ENCODE data around the gene CPT1B. TPM values are rescaled to one million over a fixed set of nuclear protein-coding genes. Genes with fewer than 3 reads are reported as not detected.
A peak's percentile ranks its signal among the peaks of the same experiment; 100 is the strongest.
"Not testable (repeated sequence)": the region's sequence is repeated elsewhere in the genome, so short reads cannot be mapped to it uniquely, and the experiment has no call there.

CPT1B gene
- total RNA-seq, 1 experiment from 2014 or later: 19.2 TPM

- peak; percentile 91 for DNase-seq (ENCODE audit: low spot score)
These were observed 42.5 kb upstream of the CPT1B start for GRCh38 chr22:50620593-50621355.

DNA sequence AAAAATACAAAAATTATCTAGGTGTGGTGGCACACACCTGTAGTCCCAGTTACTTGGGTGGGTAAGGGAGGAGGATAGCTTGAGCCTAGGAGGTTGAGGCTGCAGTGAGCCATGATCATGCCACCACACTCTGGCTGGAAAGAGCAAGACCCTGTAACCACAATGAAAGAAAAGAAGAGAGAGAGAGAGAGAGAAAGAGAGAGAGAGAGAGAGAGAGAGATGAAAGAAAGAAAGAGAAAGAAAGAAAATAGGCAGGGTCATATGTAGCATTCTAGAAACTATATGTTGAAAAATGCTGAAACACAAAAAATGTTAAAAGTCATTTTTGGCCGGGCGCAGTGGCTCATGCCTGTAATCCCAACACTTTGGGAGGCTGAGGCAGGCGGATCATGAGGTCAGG lies 36.1 kb upstream of the CPT1B start:
- H3K27ac ChIP-seq (ENCODE audit: low read depth, low read length, poor library complexity, severe bottlenecking); BruUV-seq (replicated peaks); H3K36me3 ChIP-seq (ENCODE audit: insufficient read depth, low read length, poor library complexity, severe bottlenecking); DNase-seq (ENCODE audit: low spot score); CTCF ChIA-PET; POLR2A ChIA-PET (ENCODE audit: low non-redundant PET); intact Hi-C loops (cut with micrococcal nuclease; ENCODE audit: unreplicated experiment); H3K9me3 ChIP-seq (ENCODE audit: low read depth, low read length, poor library complexity, severe bottlenecking); H3K27me3 ChIP-seq (replicated peaks; ENCODE audit: insufficient read depth, low read depth, low read length, poor library complexity); H3K4me1 ChIP-seq (ENCODE audit: insufficient read depth, low read length, poor library complexity, severe bottlenecking); H3K4me3 ChIP-seq (ENCODE audit: low read depth, low read length, poor library complexity, severe bottlenecking): not testable (repeated sequence)

More at GRCh38 chr22:50620593-50621355, 42.5 kb upstream of the CPT1B start:
- no peaks in the 10 kb centered on the region for H3K36me3 ChIP-seq (ENCODE audit: insufficient read depth, low read length, poor library complexity, severe bottlenecking)
- BruUV-seq (replicated peaks): no TSS peak
- intact Hi-C loops (cut with micrococcal nuclease; ENCODE audit: unreplicated experiment): loop anchor here (1.0 to 5.0 kb wide), 3 partner anchors 44 to 473 kb away; no protein-coding TSS in a partner anchor
- H3K27ac ChIP-seq (ENCODE audit: low read depth, low read length, poor library complexity, severe bottlenecking): no peak overlapping the region
- ChIA-PET CTCF (interaction anchor here (0.6 to 1.0 kb wide), 8 partner anchors 12 to 370 kb away, joined by 3 to 8 read pairs (median 4); partner anchors contain the start of genes CHKB, HDAC10, LMF2 and NCAPH2), POLR2A (ENCODE audit: low non-redundant PET) (interaction anchor here (0.5 kb wide), 1 partner anchor 383 kb away, joined by 4 read pairs; no protein-coding TSS in a partner anchor)
- TF ChIP-seq EZH2 (IDR thresholded peaks at IDR 0.05; ENCODE audit: borderline replicate concordance, low read depth, low read length, poor library complexity, severe bottlenecking): no peak
- peak; percentile 76 for TF ChIP-seq CTCF (conservative IDR thresholded peaks at IDR 0.05; ENCODE audit: low read depth, low read length)
- H3K4me1 ChIP-seq (ENCODE audit: insufficient read depth, low read length, poor library complexity, severe bottlenecking): peaks cover 14% of the 10 kb centered on the region
- no peaks in the 10 kb centered on the region for H3K27me3 ChIP-seq (replicated peaks; ENCODE audit: insufficient read depth, low read depth, low read length, poor library complexity)
- H3K9me3 ChIP-seq (ENCODE audit: low read depth, low read length, poor library complexity, severe bottlenecking): no peaks in the 10 kb centered on the region
- H3K4me3 ChIP-seq (ENCODE audit: low read depth, low read length, poor library complexity, severe bottlenecking): peak overlapping the region; percentile 39

- Histone ChIP-seq H3K27me3 (replicated peaks; ENCODE audit: insufficient read depth, low read depth, low read length, poor library complexity) (no peaks in the 10 kb centered on the region), H3K4me3 (ENCODE audit: low read depth, low read length, poor library complexity, severe bottlenecking) (no peak overlapping the region), H3K4me1 (ENCODE audit: insufficient read depth, low read length, poor library complexity, severe bottlenecking) (no peaks in the 10 kb centered on the region), H3K27ac (ENCODE audit: low read depth, low read length, poor library complexity, severe bottlenecking) (no peak overlapping the region), H3K36me3 (ENCODE audit: insufficient read depth, low read length, poor library complexity, severe bottlenecking) (no peaks in the 10 kb centered on the region), H3K9me3 (ENCODE audit: low read depth, low read length, poor library complexity, severe bottlenecking) (no peaks in the 10 kb centered on the region)
- DNase-seq (ENCODE audit: low spot score): no peak
- TF ChIP-seq CTCF (conservative IDR thresholded peaks at IDR 0.05; ENCODE audit: low read depth, low read length): no peak
- no peak for TF ChIP-seq EZH2 (IDR thresholded peaks at IDR 0.05; ENCODE audit: borderline replicate concordance, low read depth, low read length, poor library complexity, severe bottlenecking)
- ChIA-PET POLR2A (ENCODE audit: low non-redundant PET) (no interaction called here), CTCF (no interaction called here)
- BruUV-seq (replicated peaks): no TSS peak
- intact Hi-C loops (cut with micrococcal nuclease; ENCODE audit: unreplicated experiment): no loop called here
These were observed 35.2 kb upstream of the CPT1B start for GRCh38 chr22:50613291-50613981.
